ELR (cell line): Measurements from ENCODE around the gene FEV.

Experiments used
- DNase-seq: peaks from one replicate; pipeline ENCODE4 v3.0.0-alpha.2; 2015; ENCODE audit warnings: low read depth

The FEV gene

DNA sequence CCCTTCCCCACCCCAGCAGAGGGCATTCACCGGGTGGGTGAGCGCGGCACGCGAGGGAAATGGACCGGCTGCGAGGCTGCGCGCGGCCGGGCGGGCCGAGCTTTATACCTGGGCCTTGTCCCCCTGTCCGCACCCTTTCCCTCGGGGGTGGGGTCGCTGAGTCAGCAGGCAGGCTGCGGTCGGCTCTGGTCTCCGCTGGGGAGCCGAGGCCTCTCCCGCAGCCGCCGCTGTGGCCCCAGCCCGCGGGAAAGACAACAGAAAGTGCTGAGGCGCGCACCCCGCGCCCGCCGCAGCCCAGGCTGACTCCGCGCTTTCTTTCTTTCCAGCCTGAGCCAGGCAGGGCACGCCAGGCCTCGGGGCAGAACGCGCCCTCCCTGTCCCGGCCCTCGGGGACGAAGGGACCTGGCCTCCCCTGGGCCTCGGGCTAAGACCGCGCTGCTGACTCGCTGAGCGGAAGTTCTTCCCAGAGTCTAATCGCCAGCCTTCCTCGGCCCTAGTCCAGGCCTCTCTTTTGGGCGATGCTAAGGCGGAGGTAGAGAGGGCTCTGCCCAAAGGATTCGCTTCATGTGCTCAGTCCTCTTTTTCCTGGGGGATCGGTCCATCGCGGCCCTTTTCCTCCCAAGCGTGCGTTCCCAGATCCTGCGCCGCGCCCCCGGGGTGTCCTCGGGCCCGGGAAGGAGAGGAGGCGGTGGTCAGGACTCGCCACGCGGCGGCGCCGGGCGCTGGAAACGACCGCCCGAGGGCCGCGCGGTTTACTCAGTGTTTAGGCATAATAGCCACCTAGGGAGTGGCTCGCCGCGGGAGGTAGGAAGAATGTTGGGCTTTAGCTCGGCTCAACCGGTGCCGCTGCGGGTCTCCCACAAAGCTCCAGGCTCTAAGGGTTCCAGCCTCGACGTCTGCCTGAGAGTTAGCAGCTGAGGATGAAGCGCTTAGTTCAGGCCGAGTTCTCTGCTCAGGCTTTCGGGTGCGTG lies 8.6 kb upstream of the FEV start, which contains the start of gene CRYBA2:
CRYBA2 (minus strand) TSS at position 78 of the 971 bp plus-strand sequence. CDS start 246 bp downstream, outside the sequence.
- DNase-seq = peak; percentile 40

GRCh38 chr2:218992703-218993344 lies 7.8 kb upstream of the FEV start:
- DNase-seq = no peak

GRCh38 chr2:218992196-218992595 lies 7.2 kb upstream of the FEV start:
- DNase-seq = no peak

DNA sequence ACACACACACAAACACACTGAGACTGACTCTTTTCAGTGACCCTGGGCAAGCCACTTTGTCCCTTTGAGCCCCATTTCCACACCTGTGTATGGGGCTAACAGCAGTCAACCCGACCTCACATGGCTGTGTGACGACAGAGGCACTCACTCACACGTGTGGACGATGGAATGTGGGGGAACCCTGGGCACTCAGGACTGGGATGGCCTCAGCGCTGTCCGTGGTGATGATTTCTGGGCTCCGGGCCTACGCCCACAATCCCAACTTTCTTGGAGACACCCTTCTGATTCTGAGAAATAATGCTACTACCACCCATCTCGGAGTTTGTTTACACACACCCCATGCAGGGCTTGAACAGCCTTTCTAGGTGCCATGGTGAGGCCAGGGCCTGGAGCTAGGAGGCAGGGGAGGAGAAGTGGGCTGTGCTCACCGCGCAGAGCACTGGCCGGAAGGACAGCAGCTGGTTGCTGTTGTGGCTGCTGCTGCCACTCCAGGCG lies 6.7 kb upstream of the FEV start:
- peak; percentile 42 for DNase-seq

GRCh38 chr2:218990612-218991011 lies 5.6 kb upstream of the FEV start:
- no peak for DNase-seq

DNA sequence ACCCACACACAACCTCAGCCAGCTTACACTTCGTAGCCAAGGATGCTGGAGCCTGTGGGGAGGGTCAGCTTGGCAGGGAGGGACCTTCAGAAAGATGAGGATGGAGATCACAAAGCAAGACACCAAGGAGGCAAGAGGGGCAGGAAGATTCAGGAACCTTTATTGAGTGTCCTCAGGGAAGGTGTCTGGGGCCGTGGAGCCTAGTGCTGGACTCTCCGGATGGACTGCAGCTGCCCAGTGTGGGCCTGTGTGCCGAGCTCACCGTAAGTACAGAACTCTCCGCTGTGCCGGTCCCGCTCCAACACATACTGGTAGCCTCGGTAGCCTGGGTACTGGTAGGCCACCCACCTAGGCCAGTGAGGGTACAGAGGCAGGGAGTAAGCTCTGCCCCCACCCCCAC lies 5.1 kb upstream of the FEV start:
- DNase-seq = no peak

- no peak for DNase-seq
Measured at GRCh38 chr2:218988650-218989049, 3.7 kb upstream of the FEV start.

- no peak for DNase-seq
Measured at GRCh38 chr2:218988164-218988563, 3.2 kb upstream of the FEV start.

GRCh38 chr2:218986148-218986761 lies 1.3 kb upstream of the FEV start:
- DNase-seq = no peak

DNA sequence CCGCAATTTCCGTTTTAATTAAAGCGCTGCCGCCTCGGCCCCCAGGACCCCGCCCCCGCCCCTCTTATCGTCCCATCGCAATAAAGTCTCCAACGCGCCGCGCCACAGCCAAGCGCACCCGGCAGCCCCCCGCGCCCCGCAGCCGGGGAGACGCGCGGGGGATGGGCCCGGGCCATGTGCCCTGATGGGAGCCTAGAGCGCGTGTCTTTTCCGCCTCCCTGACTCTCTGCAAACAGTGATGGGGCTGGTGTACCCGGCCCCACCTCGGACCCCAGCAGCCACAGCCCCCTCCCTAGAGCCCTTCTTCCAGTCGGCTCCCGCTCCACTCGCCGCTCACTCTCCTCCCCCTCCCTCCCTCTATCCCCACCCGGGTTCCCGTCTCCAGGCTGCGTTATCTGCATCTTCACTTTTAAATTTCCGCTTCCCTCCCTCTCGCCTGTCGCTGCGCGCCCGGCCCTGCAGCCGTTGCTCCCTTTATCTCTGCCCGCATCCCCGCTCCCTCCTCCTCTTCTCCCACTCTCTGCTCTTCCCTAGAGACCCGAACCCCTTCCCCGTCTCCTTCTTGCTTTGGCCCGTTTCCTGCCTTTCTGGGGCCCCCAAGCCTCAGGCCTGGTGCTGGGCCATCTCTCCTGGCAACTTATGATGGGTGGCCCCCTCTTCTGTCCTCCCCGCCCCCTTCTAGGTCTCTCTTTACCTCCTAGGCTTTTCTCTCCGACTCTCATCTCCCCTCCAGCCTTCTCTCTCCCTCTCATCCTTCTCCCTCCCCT lies 524 bp upstream of the FEV start:
- DNase-seq = no peak

- peak; percentile 19 for DNase-seq
Measured at GRCh38 chr2:218984239-218985020, 554 bp downstream of the FEV start.

DNA sequence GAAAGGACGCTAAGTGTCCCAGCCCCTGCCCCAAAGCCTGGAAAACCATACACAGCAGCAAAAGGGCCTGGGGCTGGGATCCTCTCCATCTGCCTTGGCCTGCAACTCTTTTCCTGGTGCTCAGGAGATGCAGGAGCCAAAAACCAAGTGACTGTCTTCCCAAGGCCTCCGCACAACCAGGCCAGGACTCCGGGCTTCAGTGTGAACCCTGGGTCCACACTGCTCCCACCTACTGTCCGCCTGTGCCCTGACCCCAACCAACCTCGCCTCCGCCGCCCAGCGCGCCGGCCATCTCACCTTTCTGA lies 1.1 kb downstream of the FEV start:
- DNase-seq = no peak

GRCh38 chr2:218983263-218983933 lies 1.6 kb downstream of the FEV start:
- no peak for DNase-seq

DNA sequence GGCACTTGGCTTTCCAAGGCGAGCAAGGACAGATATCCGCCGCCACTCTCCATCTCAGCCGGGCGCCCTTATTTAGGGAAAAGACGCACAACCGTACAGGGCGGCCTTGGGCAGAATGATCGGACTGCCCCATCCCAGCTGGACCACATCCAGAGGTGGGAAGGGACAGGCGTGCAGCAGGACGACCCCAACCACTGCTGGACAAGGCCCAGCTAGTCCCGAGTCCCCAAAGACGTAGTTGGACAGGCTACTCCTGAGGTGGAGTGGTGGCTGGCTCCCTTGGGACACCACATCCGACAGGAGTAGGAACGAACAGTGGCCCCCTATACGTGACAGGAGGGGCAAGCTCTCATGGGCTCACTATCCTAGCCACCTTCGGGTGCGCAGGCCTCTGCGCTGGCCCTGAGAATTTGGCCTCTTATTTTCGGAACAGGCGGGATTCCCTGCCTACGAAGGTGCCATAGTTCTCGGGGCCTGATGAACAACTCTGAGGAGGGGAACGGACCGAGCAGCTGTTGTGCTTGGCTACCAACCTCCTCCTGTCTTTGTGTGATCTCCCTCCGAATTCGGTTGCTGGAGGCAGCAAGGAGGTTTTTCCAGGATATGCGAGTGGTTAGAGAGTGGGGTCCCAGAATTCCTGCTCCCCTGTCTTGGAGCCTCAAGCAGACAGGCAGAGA lies 2.3 kb downstream of the FEV start:
- DNase-seq = no peak

DNA sequence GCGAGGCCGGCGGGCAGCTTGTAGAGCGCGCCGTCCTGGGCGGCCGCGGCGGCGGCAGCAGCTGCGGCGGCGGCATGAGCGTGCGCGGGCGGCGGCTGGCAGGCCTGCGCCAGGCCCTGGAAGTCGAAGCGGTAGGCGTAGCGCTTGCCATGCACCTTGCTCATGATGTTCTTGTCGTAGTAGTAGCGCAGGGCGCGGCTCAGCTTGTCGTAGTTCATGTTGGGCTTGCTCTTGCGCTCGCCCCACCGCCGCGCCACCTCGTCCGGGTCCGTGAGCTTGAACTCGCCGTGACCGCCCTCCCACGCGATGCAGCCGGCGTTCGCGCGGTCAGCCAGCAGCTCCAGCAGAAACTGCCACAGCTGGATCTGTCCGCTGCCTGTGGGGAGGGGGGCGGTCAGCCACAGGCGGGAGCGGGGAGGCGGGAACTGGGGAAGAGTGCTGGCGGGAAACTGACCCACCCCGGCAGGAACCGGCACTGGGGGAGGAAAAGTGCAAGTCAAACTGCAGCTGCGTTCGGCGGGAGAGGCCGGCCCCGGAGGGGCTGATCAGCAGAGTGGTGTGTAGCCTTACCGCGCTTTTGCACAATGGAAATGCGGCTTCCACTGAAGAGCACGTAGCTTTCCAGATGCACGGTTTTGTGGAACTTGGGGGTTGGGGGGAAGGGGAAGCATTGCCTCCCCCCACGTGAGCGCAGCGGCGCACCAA lies 3.0 kb downstream of the FEV start:
- DNase-seq = no peak

DNA sequence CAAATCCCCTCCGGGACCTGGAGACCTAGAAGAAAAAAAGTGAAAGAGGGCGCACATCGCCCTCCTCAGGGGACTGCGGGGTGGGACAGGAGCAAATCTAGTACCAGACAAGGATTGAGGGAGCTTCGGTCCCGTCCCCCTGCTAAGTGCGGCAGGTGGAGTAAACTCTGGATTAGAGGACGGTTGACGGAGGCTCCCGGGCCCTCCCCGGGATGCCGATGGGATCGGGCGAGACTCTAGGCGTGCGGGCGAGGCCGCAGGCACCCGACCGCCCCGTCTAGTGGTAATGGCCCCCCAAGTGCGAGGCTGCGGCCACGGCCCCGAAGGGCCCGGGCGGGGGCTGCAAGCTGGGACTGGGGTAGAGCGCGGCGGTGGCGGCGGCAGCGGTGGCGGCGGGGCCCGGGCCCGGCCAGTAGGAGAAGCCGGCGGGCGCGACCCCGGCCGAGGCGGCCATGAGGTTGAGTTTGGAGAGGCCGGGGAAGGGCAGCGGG lies 3.5 kb downstream of the FEV start:
- DNase-seq = no peak

- peak; percentile 17 for DNase-seq
Measured at GRCh38 chr2:218980735-218981389, 4.1 kb downstream of the FEV start.

DNA sequence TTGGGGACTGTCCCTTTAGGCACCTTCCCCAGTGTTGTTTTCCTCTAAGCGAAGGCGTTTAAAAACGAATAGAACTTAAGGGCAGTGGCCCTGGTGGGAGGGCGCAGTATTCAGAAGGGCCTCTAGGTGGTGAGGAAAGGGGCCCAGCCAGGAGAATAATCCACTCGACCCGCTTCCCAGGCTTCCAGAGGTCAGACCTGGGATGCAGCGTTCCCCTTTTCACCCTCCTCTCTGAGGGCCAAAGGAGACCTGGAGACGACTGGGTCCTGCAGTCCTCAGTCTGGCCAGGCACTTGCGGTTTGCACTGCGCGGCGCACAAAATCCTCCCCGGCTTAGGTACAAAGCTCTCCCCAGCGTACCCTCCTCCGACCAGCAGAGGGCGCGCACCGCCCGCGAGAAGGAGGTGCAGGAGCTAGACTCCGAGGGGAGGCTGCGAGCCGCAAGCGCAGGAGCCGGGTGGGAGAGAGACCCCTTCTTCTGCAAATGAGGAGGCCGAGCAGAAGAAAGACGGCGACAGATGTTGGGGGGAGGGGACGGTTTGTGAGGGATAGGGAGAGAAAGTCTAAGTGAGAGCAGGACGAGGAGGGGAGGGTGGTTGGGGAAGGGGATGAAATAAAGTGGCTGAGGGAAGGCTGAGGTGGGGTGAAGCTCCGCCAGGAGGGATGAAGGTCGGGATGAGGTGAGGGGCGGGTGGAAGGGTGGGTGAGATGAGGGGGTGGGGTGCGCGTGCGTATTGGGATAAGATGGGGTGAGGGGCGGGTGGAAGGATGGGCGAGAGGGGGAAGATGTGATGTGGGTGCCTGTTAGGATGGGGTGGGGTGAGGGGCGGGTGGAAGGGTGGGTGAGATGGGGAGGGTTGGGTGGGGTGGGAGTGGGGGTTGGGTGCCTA lies 4.9 kb downstream of the FEV start:
- peak; percentile 82 for DNase-seq
